Osteoblast (primary cell): ENCODE measurements around the gene RNF145. TPM values are rescaled to one million over a fixed set of nuclear protein-coding genes. Genes with fewer than 3 reads are reported as not detected.
A peak's percentile ranks its signal among the peaks of the same experiment; 100 is the strongest.

Experiments
- DNase-seq: peaks from one replicate; pipeline ENCODE4 v3.0.0; 2011; ENCODE audit warnings: low spot score, mixed read lengths; ENCODE audit not compliant: insufficient read length; ENCODE audit errors: missing footprints
- H2AFZ ChIP-seq: 2 replicates; pipeline ENCODE4 v1.6.0; 2011; ENCODE audit warnings: mild to moderate bottlenecking, low read length
- H3K27ac ChIP-seq: 2 replicates; pipeline ENCODE4 v1.5.1; 2011; ENCODE audit warnings: mild to moderate bottlenecking, low read depth, low read length, moderate library complexity
- H3K27me3 ChIP-seq: 2 replicates; pipeline ENCODE4 v1.6.0; 2012; ENCODE audit warnings: mild to moderate bottlenecking, control low read depth, inconsistent platforms, low read length, moderate library complexity; ENCODE audit not compliant: insufficient read depth
- H3K36me3 ChIP-seq: 2 replicates; pipeline ENCODE4 v1.5.1; 2011; ENCODE audit warnings: mild to moderate bottlenecking, low read length, control low read depth, moderate library complexity; ENCODE audit not compliant: insufficient read depth
- H3K4me1 ChIP-seq: 2 replicates; pipeline ENCODE4 v1.5.1; 2011; ENCODE audit warnings: mild to moderate bottlenecking, low read length, control low read depth, moderate library complexity; ENCODE audit not compliant: insufficient read depth
- H3K4me2 ChIP-seq: 2 replicates; pipeline ENCODE4 v1.6.0; 2011; ENCODE audit warnings: mild to moderate bottlenecking, low read length; ENCODE audit not compliant: insufficient read depth
- H3K4me3 ChIP-seq: fragments of 200-600 bp; sonication (generic); 3 replicates; pipeline ENCODE4 v1.5.1; 2012; ENCODE audit warnings: mild to moderate bottlenecking, low read length, inconsistent platforms; ENCODE audit not compliant: insufficient read depth
- H3K79me2 ChIP-seq: 2 replicates; pipeline ENCODE4 v1.6.0; 2012; ENCODE audit warnings: mild to moderate bottlenecking, low read length, control low read depth, inconsistent platforms; ENCODE audit not compliant: insufficient read depth
- H3K9me3 ChIP-seq: 2 replicates; pipeline ENCODE4 v1.5.1; 2011; ENCODE audit warnings: low read depth, low read length, control low read depth
- H4K20me1 ChIP-seq: 2 replicates; pipeline ENCODE4 v1.6.0; 2012; ENCODE audit warnings: mild to moderate bottlenecking, low read length, control low read depth; ENCODE audit not compliant: insufficient read depth
- total RNA-seq: library from RNA; depleted of rRNA; stranded (reverse); fragments of >200 nt; gene quantifications from 2 replicates; pipeline ENCODE4 v1.2.3, GENCODE V29; 2012
- TF ChIP-seq, protein P1 (sequence below): IDR thresholded peaks from 2 replicates; pipeline ENCODE4 v1.5.1; 2011; ENCODE audit warnings: mild to moderate bottlenecking, low read depth, low read length, moderate library complexity; ENCODE audit errors: extremely low read depth

RNF145 gene
- total RNA-seq, 1 donor, result 38.4 TPM

DNA sequence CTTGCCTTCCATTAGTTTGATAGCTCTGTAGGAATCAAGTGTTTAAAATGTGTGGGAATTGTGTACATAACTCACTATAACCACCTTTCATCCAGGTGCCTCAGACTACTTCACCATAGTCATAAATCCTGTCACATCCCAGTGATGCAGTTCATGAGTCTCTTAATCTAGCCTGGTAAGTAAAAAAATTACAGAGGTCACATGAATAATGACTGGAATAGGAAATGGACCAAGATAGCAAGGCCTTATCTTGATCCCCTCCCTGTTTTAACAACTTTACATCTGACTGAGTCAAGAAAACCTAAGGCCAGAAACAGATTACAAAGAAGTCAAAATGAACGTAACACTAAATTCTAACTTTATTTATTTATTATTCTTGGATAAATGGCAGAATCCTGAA lies 1.5 kb upstream of the RNF145 start:
- no peak overlapping the region for H3K4me2 ChIP-seq
- H3K79me2 ChIP-seq, result peaks cover 35% of the 10 kb centered on the region
- no peak for DNase-seq
- peaks cover 9% of the 10 kb centered on the region for H4K20me1 ChIP-seq
- no peak overlapping the region for H3K4me3 ChIP-seq
- no peak overlapping the region for H2AFZ ChIP-seq
- H3K27me3 ChIP-seq, result no peaks in the 10 kb centered on the region
- H3K9me3 ChIP-seq, result no peaks in the 10 kb centered on the region
- peaks cover 21% of the 10 kb centered on the region for H3K4me1 ChIP-seq
- TF ChIP-seq, protein P1, sequence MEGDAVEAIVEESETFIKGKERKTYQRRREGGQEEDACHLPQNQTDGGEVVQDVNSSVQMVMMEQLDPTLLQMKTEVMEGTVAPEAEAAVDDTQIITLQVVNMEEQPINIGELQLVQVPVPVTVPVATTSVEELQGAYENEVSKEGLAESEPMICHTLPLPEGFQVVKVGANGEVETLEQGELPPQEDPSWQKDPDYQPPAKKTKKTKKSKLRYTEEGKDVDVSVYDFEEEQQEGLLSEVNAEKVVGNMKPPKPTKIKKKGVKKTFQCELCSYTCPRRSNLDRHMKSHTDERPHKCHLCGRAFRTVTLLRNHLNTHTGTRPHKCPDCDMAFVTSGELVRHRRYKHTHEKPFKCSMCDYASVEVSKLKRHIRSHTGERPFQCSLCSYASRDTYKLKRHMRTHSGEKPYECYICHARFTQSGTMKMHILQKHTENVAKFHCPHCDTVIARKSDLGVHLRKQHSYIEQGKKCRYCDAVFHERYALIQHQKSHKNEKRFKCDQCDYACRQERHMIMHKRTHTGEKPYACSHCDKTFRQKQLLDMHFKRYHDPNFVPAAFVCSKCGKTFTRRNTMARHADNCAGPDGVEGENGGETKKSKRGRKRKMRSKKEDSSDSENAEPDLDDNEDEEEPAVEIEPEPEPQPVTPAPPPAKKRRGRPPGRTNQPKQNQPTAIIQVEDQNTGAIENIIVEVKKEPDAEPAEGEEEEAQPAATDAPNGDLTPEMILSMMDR, result no peak
- H3K36me3 ChIP-seq, result no peaks in the 10 kb centered on the region
- H3K27ac ChIP-seq, result no peak overlapping the region

DNA sequence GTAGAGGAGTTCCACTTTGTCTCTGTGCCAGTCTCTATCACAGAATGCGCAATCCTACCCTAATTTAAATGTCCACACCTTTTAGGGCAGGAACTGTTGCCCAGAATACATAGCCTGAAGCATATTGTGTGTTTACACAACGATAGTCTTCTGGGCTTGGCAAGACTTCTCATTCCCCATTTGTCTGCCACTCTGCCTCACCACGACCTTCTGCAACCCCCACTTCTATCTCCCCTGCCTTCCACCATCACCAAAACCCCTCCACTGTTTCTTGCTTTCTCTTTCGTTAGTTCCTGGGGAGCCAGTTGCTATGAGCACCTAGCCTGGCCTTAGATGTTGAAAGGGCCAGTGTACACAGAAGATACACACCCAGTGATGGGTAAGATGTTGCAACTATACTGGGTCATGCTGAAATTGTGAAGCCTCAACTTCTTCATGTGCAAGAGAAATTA lies 883 bp upstream of the RNF145 start:
- H3K27me3 ChIP-seq, result no peaks in the 10 kb centered on the region
- H2AFZ ChIP-seq, result no peak overlapping the region
- H3K36me3 ChIP-seq, result no peaks in the 10 kb centered on the region
- no peaks in the 10 kb centered on the region for H3K9me3 ChIP-seq
- H3K4me3 ChIP-seq, result no peak overlapping the region
- H3K27ac ChIP-seq, result no peak overlapping the region
- H3K79me2 ChIP-seq, result peaks cover 42% of the 10 kb centered on the region
- peak overlapping the region; percentile 87 for H3K4me2 ChIP-seq
- H4K20me1 ChIP-seq, result peaks cover 15% of the 10 kb centered on the region
- peak; percentile 60 for DNase-seq
- H3K4me1 ChIP-seq, result peaks cover 27% of the 10 kb centered on the region
- TF ChIP-seq, protein P1, result no peak

- Histone ChIP-seq H3K27ac (peak overlapping the region; percentile 88), H3K79me2 (peaks cover 56% of the 10 kb centered on the region), H3K9me3 (no peaks in the 10 kb centered on the region), H3K4me2 (peak overlapping the region; percentile 93), H3K4me3 (peak overlapping the region; percentile 90), H3K36me3 (no peaks in the 10 kb centered on the region), H4K20me1 (peaks cover 15% of the 10 kb centered on the region), H3K27me3 (no peaks in the 10 kb centered on the region), H3K4me1 (peaks cover 30% of the 10 kb centered on the region), H2AFZ (peak overlapping the region; percentile 88)
- peak; percentile 83 for DNase-seq
- TF ChIP-seq, protein P1, result no peak
Observed at GRCh38 chr5:159208514-159209437, 577 bp downstream of the RNF145 start.
